ENCODE results near the gene AQP7. TPM values are rescaled to one million over a fixed set of nuclear protein-coding genes. Genes with fewer than 3 reads are reported as not detected.
"Not testable (repeated sequence)": the region's sequence is repeated elsewhere in the genome, so short reads cannot be mapped to it uniquely, and the experiment has no call there.

The AQP7 gene
- total and polyA plus RNA-seq, 2 donors (not counting 1 experiment from before 2014, with no cell fraction given) = 0.09 to 0.83 TPM

GRCh38 chr9:33385536-33385935 is 16.8 kb downstream of the AQP7 start:
- H3K27ac ChIP-seq (ENCODE audit: insufficient read depth, low read length); H2AFZ ChIP-seq (ENCODE audit: low read length): not testable (repeated sequence)

GRCh38 chr9:33383396-33383795 is 19.0 kb downstream of the AQP7 start:
- not testable (repeated sequence) for H3K9ac ChIP-seq (ENCODE audit: insufficient read depth, low read length); H3K4me1 ChIP-seq (ENCODE audit: control insufficient read depth, extremely low read depth, insufficient read depth, low read length); H2AFZ ChIP-seq (ENCODE audit: low read length); H3K27ac ChIP-seq (ENCODE audit: insufficient read depth, low read length); H3K79me2 ChIP-seq (ENCODE audit: control insufficient read depth, insufficient read depth, low read length); H3K27me3 ChIP-seq (ENCODE audit: control insufficient read depth, insufficient read depth, low read length); H3K36me3 ChIP-seq (ENCODE audit: control insufficient read depth, insufficient read depth, low read length); DNase-seq (ENCODE audit: low read depth in 2 of 2); H4K20me1 ChIP-seq (ENCODE audit: control insufficient read depth, extremely low read depth, insufficient read depth, low read length); H3K4me2 ChIP-seq (ENCODE audit: extremely low read depth, insufficient read depth, low read length); H3K4me3 ChIP-seq (replicated peaks in 1 of 4; ENCODE audit: control extremely low read depth in 1 of 4, insufficient read depth in 1 of 4, low read depth in 3 of 4, low read length in 4 of 4); H3K9me3 ChIP-seq (ENCODE audit: control insufficient read depth, insufficient read depth, low read depth, low read length)

More at GRCh38 chr9:33385536-33385935, 16.8 kb downstream of the AQP7 start:
- not testable (repeated sequence) for H3K4me1 ChIP-seq (ENCODE audit: control insufficient read depth, extremely low read depth, insufficient read depth, low read length); H3K9ac ChIP-seq (ENCODE audit: insufficient read depth, low read length); H3K9me3 ChIP-seq (ENCODE audit: control insufficient read depth, insufficient read depth, low read depth, low read length); H4K20me1 ChIP-seq (ENCODE audit: control insufficient read depth, extremely low read depth, insufficient read depth, low read length); H3K79me2 ChIP-seq (ENCODE audit: control insufficient read depth, insufficient read depth, low read length); H3K4me3 ChIP-seq (replicated peaks in 1 of 4; ENCODE audit: control extremely low read depth in 1 of 4, insufficient read depth in 1 of 4, low read depth in 3 of 4, low read length in 4 of 4); DNase-seq (ENCODE audit: low read depth in 2 of 2); H3K4me2 ChIP-seq (ENCODE audit: extremely low read depth, insufficient read depth, low read length); H3K27me3 ChIP-seq (ENCODE audit: control insufficient read depth, insufficient read depth, low read length); H3K36me3 ChIP-seq (ENCODE audit: control insufficient read depth, insufficient read depth, low read length)

DNA sequence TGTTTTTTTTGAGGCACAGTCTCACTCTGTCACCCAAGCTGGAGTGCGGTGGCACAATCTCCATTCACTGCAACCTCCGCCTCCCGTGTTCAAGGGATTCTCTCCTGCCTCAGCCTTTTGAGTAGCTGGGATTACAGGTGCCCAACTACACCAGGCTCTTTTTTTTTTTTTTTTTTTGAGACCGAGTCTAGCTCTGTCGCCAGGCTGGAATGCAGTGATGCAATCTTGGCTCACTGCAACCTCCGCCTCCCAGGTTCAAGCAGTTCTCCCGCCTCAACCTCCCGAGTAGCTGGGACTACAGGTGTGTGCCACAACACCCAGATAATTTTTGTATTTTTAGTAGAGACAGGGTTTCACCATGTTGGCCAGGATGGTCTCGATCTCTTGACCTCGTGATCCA is 20.0 kb downstream of the AQP7 start:
- H3K9ac ChIP-seq (ENCODE audit: insufficient read depth, low read length); H3K4me1 ChIP-seq (ENCODE audit: control insufficient read depth, extremely low read depth, insufficient read depth, low read length); H2AFZ ChIP-seq (ENCODE audit: low read length); H3K4me3 ChIP-seq (replicated peaks in 1 of 4; ENCODE audit: control extremely low read depth in 1 of 4, insufficient read depth in 1 of 4, low read depth in 3 of 4, low read length in 4 of 4); H3K79me2 ChIP-seq (ENCODE audit: control insufficient read depth, insufficient read depth, low read length); H3K36me3 ChIP-seq (ENCODE audit: control insufficient read depth, insufficient read depth, low read length); H3K27me3 ChIP-seq (ENCODE audit: control insufficient read depth, insufficient read depth, low read length); H3K27ac ChIP-seq (ENCODE audit: insufficient read depth, low read length); H3K4me2 ChIP-seq (ENCODE audit: extremely low read depth, insufficient read depth, low read length); DNase-seq (ENCODE audit: low read depth in 2 of 2); H4K20me1 ChIP-seq (ENCODE audit: control insufficient read depth, extremely low read depth, insufficient read depth, low read length); H3K9me3 ChIP-seq (ENCODE audit: control insufficient read depth, insufficient read depth, low read depth, low read length): not testable (repeated sequence)

- no peaks in the 10 kb centered on the region for H3K4me1 ChIP-seq (ENCODE audit: control insufficient read depth, extremely low read depth, insufficient read depth, low read length)
- no peak overlapping the region for H3K4me3 ChIP-seq (replicated peaks in 1 of 4; ENCODE audit: control extremely low read depth in 1 of 4, insufficient read depth in 1 of 4, low read depth in 3 of 4, low read length in 4 of 4)
- no peak for DNase-seq (ENCODE audit: low read depth in 2 of 2)
- no peaks in the 10 kb centered on the region for H4K20me1 ChIP-seq (ENCODE audit: control insufficient read depth, extremely low read depth, insufficient read depth, low read length)
- H3K27ac ChIP-seq (ENCODE audit: insufficient read depth, low read length) = no peak overlapping the region
- H3K36me3 ChIP-seq (ENCODE audit: control insufficient read depth, insufficient read depth, low read length) = no peaks in the 10 kb centered on the region
- no peaks in the 10 kb centered on the region for H3K79me2 ChIP-seq (ENCODE audit: control insufficient read depth, insufficient read depth, low read length)
- no peak overlapping the region for H3K4me2 ChIP-seq (ENCODE audit: extremely low read depth, insufficient read depth, low read length)
- TF ChIP-seq, protein P1, sequence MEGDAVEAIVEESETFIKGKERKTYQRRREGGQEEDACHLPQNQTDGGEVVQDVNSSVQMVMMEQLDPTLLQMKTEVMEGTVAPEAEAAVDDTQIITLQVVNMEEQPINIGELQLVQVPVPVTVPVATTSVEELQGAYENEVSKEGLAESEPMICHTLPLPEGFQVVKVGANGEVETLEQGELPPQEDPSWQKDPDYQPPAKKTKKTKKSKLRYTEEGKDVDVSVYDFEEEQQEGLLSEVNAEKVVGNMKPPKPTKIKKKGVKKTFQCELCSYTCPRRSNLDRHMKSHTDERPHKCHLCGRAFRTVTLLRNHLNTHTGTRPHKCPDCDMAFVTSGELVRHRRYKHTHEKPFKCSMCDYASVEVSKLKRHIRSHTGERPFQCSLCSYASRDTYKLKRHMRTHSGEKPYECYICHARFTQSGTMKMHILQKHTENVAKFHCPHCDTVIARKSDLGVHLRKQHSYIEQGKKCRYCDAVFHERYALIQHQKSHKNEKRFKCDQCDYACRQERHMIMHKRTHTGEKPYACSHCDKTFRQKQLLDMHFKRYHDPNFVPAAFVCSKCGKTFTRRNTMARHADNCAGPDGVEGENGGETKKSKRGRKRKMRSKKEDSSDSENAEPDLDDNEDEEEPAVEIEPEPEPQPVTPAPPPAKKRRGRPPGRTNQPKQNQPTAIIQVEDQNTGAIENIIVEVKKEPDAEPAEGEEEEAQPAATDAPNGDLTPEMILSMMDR (conservative IDR thresholded peaks at IDR 0.05 in 1 of 2, IDR thresholded peaks at IDR 0.05 in 1 of 2; ENCODE audit: low read depth in 1 of 2, low read length in 2 of 2) = no peak
- TF ChIP-seq EZH2 (IDR thresholded peaks at IDR 0.05; ENCODE audit: low read length, missing control alignments) = no peak
- H3K27me3 ChIP-seq (ENCODE audit: control insufficient read depth, insufficient read depth, low read length) = no peaks in the 10 kb centered on the region
- H2AFZ ChIP-seq (ENCODE audit: low read length) = no peak overlapping the region
- H3K9me3 ChIP-seq (ENCODE audit: control insufficient read depth, insufficient read depth, low read depth, low read length) = no peaks in the 10 kb centered on the region
- no peak overlapping the region for H3K9ac ChIP-seq (ENCODE audit: insufficient read depth, low read length)
Measured at GRCh38 chr9:33381231-33381791, 21.1 kb downstream of the AQP7 start.
